IMR-90 (cell line): ENCODE results near the gene GPR132. TPM values are rescaled to one million over a fixed set of nuclear protein-coding genes. Genes with fewer than 3 reads are reported as not detected.

Experiments used
- ATAC-seq: fragments of 200-7000 bp; cut with Tn5 transposase; 2 replicates; pipeline ENCODE4 v1.9.1; 2020; ENCODE audit warnings: low read depth, mild to moderate bottlenecking, moderate library complexity
- BruUV-seq: library from RNA; stranded (reverse); fragments of 400-500 nt; replicated peaks from 2 replicates; lab custom pipeline; 2021; lab: Mats Ljungman, UMichigan
- CTCF ChIA-PET: fragments of 300-600 bp; formaldehyde crosslinking; extraction: SDS; loops from one replicate; lab custom pipeline; 2021; ENCODE audit warnings: antibody characterized with exemption; lab: Yijun Ruan, JAX
- POLR2A ChIA-PET: fragments of 300-600 bp; sonication (Branson Sonifier 250); formaldehyde crosslinking; loops from one replicate; lab custom pipeline; 2022; ENCODE audit warnings: antibody characterized with exemption; ENCODE audit not compliant: unreplicated experiment; lab: Charles Lee
- DNase-seq: peaks from one replicate; pipeline ENCODE4 v3.0.0; 2013
- H2AFZ ChIP-seq: replicated peaks from 2 replicates; pipeline ENCODE3; 2013; ENCODE audit warnings: low read length, mild to moderate bottlenecking; ENCODE audit not compliant: poor library complexity
- H2AK5ac ChIP-seq: 2 replicates; pipeline ENCODE4 v1.6.1; 2013; ENCODE audit warnings: low read depth, low read length, inconsistent platforms
- H2AK9ac ChIP-seq: replicated peaks from 2 replicates; pipeline ENCODE3; 2013; ENCODE audit warnings: mild to moderate bottlenecking, low read depth, low read length, moderate library complexity; ENCODE audit not compliant: poor library complexity
- H2BK120ac ChIP-seq: 2 replicates; pipeline ENCODE4 v1.6.1; 2013; ENCODE audit warnings: low read depth, low read length, inconsistent platforms
- H2BK15ac ChIP-seq: 3 replicates; pipeline ENCODE4 v1.6.1; 2013; ENCODE audit warnings: low read depth, low read length, inconsistent platforms
- H2BK20ac ChIP-seq: 2 replicates; pipeline ENCODE4 v1.6.1; 2013; ENCODE audit warnings: low read depth, mild to moderate bottlenecking, inconsistent platforms, low read length, moderate library complexity
- H2BK5ac ChIP-seq: 2 replicates; pipeline ENCODE4 v1.6.1; 2013; ENCODE audit warnings: mild to moderate bottlenecking, low read depth, low read length, inconsistent platforms; ENCODE audit not compliant: poor library complexity, severe bottlenecking
- H3K14ac ChIP-seq: replicated peaks from 2 replicates; pipeline ENCODE4 v1.6.1; 2013; ENCODE audit warnings: low read depth, low read length, inconsistent platforms
- H3K18ac ChIP-seq: 2 replicates; pipeline ENCODE4 v1.6.1; 2013; ENCODE audit warnings: low read depth, low read length, control low read depth
- H3K23ac ChIP-seq: 2 replicates; pipeline ENCODE4 v1.6.1; 2013; ENCODE audit warnings: low read depth, low read length, inconsistent platforms
- H3K27ac ChIP-seq: 2 replicates; pipeline ENCODE4 v1.5.1; 2013; ENCODE audit warnings: mild to moderate bottlenecking, control low read depth, low read length; ENCODE audit not compliant: insufficient read depth
- H3K27me3 ChIP-seq: 2 replicates; pipeline ENCODE4 v1.6.1; 2013; ENCODE audit warnings: low read length; ENCODE audit not compliant: control insufficient read depth, insufficient read depth
- H3K36me3 ChIP-seq: 2 replicates; pipeline ENCODE4 v1.6.1; 2013; ENCODE audit warnings: low read length, mixed read lengths; ENCODE audit not compliant: control insufficient read depth, insufficient read depth
- H3K4ac ChIP-seq: 2 replicates; pipeline ENCODE4 v1.6.1; 2013; ENCODE audit warnings: low read depth, low read length, inconsistent platforms
- H3K4me1 ChIP-seq: 2 replicates; pipeline ENCODE4 v1.6.1; 2013; ENCODE audit warnings: low read length, mixed read lengths; ENCODE audit not compliant: control insufficient read depth, insufficient read depth
- H3K4me2 ChIP-seq: 2 replicates; pipeline ENCODE4 v1.6.1; 2013; ENCODE audit warnings: low read depth, mild to moderate bottlenecking, control low read depth, low read length, moderate library complexity
- H3K4me3 ChIP-seq: 2 replicates; pipeline ENCODE4 v1.5.1; 2013; ENCODE audit warnings: low read depth, mild to moderate bottlenecking, control low read depth, low read length, moderate library complexity; ENCODE audit not compliant: insufficient read depth
- H3K56ac ChIP-seq: 2 replicates; pipeline ENCODE4 v1.6.1; 2013; ENCODE audit warnings: low read length, inconsistent platforms; ENCODE audit not compliant: insufficient read depth; ENCODE audit errors: extremely low read depth
- H3K79me1 ChIP-seq, 2 experiments: 2 replicates each; pipeline ENCODE4 v1.6.1; 2013; ENCODE audit warnings: low read length in 2 of 2, inconsistent platforms in 1 of 2, low read depth in 1 of 2
- H3K9ac ChIP-seq: 2 replicates; pipeline ENCODE4 v1.6.1; 2013; ENCODE audit warnings: low read depth, low read length, control low read depth
- H3K9me1 ChIP-seq: 2 replicates; pipeline ENCODE4 v1.6.1; 2013; ENCODE audit warnings: low read length, inconsistent platforms; ENCODE audit not compliant: insufficient read depth
- H3K9me3 ChIP-seq: 2 replicates; pipeline ENCODE4 v1.6.1; 2013; ENCODE audit warnings: low read length; ENCODE audit not compliant: control insufficient read depth, insufficient read depth
- H4K20me1 ChIP-seq: 2 replicates; pipeline ENCODE4 v1.6.1; 2013; ENCODE audit warnings: low read length, inconsistent platforms; ENCODE audit not compliant: insufficient read depth
- H4K5ac ChIP-seq: 2 replicates; pipeline ENCODE4 v1.6.1; 2013; ENCODE audit warnings: mild to moderate bottlenecking, low read depth, low read length, control low read depth
- H4K8ac ChIP-seq, 2 experiments: 2 replicates each; pipeline ENCODE4 v1.6.1; 2013; ENCODE audit warnings: low read depth in 2 of 2, low read length in 2 of 2, control low read depth in 1 of 2, inconsistent platforms in 1 of 2
- H4K91ac ChIP-seq: 2 replicates; pipeline ENCODE4 v1.6.1; 2013; ENCODE audit warnings: low read depth, low read length, inconsistent platforms; ENCODE audit not compliant: insufficient read depth
- CEBPB ChIP-seq: IDR thresholded peaks from 2 replicates; pipeline ENCODE4 v1.6.1; 2012; ENCODE audit warnings: low read depth, low read length, improper control_type of control experiment
- CTCF ChIP-seq: conservative IDR thresholded peaks from 2 replicates; pipeline ENCODE4 v1.5.1; 2012; ENCODE audit warnings: mild to moderate bottlenecking, low read depth, low read length, improper control_type of control experiment
- ELK1 ChIP-seq: fragments of 150-350 bp; IDR thresholded peaks from 2 replicates; pipeline ENCODE4 v1.6.1; 2016; ENCODE audit warnings: low read depth, mild to moderate bottlenecking, low read length, moderate library complexity, borderline replicate concordance
- MXI1 ChIP-seq: IDR thresholded peaks from 2 replicates; pipeline ENCODE4 v1.6.1; 2012; ENCODE audit warnings: low read depth, mild to moderate bottlenecking, low read length, moderate library complexity, borderline replicate concordance
- NFE2L2 ChIP-seq: fragments of 150-350 bp; IDR thresholded peaks from 2 replicates; pipeline ENCODE4 v1.6.1; 2016; ENCODE audit warnings: low read depth, mild to moderate bottlenecking, low read length
- POLR2A ChIP-seq: IDR thresholded peaks from 2 replicates; pipeline ENCODE4 v1.6.1; 2012; ENCODE audit warnings: mild to moderate bottlenecking, low read depth, low read length
- SMC3 ChIP-seq: fragments of 150-350 bp; IDR thresholded peaks from 2 replicates; pipeline ENCODE4 v1.6.1; 2016; ENCODE audit warnings: low read depth, mild to moderate bottlenecking, antibody characterized with exemption, low read length, moderate library complexity
- WGBS, 2 experiments: methylation state at CpG; one replicate each; pipeline versions ENCODE4 v1.1.5 to v1.1.7; 2013; ENCODE audit warnings: missing lambda C conversion rate in 2 of 2; ENCODE audit not compliant: insufficient read length in 1 of 2; ENCODE audit errors: extremely low coverage in 2 of 2; 5-methylcytosine and 5-hydroxymethylcytosine counted together
- dilution Hi-C: fragments of 300-500 bp; cut with HindIII; formaldehyde crosslinking; loops from one replicate; pipeline ENCODE4 v1.14.3; 2018; ENCODE audit warnings: low sequenced_read_pairs; ENCODE audit not compliant: unreplicated experiment
- in situ Hi-C: fragments of 300-500 bp; cut with MboI; formaldehyde crosslinking; loops from 3 replicates; pipeline ENCODE4 v1.14.3; 2019; ENCODE audit warnings: low sequenced_read_pairs, inconsistent platforms, mixed read lengths
- intact Hi-C: fragments of 100-400 bp; cut with micrococcal nuclease; formaldehyde crosslinking; loops from 2 replicates; pipeline ENCODE4 v1.10.0; 2022
- polyA plus RNA-seq, 3 experiments: library from polyadenylated mRNA; depleted of rRNA; stranded (reverse); fragments of >200 nt; gene quantifications; 2 replicates each; pipeline ENCODE4 v1.2.3, GENCODE V29; 2012; ENCODE audit warnings: low replicate concordance in 1 of 3
- total RNA-seq: library from RNA; depleted of rRNA; stranded (reverse); fragments of >200 nt; gene quantifications from 2 replicates; pipeline ENCODE4 v1.2.3, GENCODE V29; 2012

The GPR132 gene
- total and polyA plus RNA-seq, 2 of the 4 experiments (the other 2 are of a cell fraction) = under 0.01 to 0.10 TPM

- TF ChIP-seq CEBPB (no peak), CTCF (no peak), ELK1 (no peak), POLR2A (no peak), MXI1 (no peak), NFE2L2 (no peak), SMC3 (no peak)
- Histone ChIP-seq H3K4ac (no peak overlapping the region), H4K8ac (no peak overlapping the region), H3K4me1 (no peaks in the 10 kb centered on the region), H4K5ac (no peak overlapping the region), H3K9me1 (no peaks in the 10 kb centered on the region), H3K23ac (no peak overlapping the region), H3K9me3 (no peaks in the 10 kb centered on the region; the same call in 1 of the 2 replicates), H2AFZ (no peak overlapping the region), H3K14ac (no peak overlapping the region), H2AK5ac (no peak overlapping the region), H2BK120ac (no peak overlapping the region), H3K27me3 (peaks cover 10% of the 10 kb centered on the region), H2BK20ac (no peak overlapping the region), H4K91ac (no peak overlapping the region), H2BK15ac (no peak overlapping the region), H3K36me3 (no peaks in the 10 kb centered on the region), H3K27ac (no peak overlapping the region), H3K9ac (no peak overlapping the region), H2AK9ac (no peak overlapping the region), H3K56ac (no peak overlapping the region), H3K18ac (no peak overlapping the region), H3K4me2 (no peak overlapping the region), H3K4me3 (no peak overlapping the region), H2BK5ac (no peak overlapping the region), H3K79me1 (no peaks in the 10 kb centered on the region), H4K20me1 (no peaks in the 10 kb centered on the region)
- 88% methylated on average over 14 of the region's 17 CpGs; no CpG with 5 or more reads in 1 of the 2 experiments for WGBS, 2 experiments
- no peak for DNase-seq
- intact Hi-C loops = no loop called here
- in situ Hi-C loops = no loop called here
- ChIA-PET CTCF (interaction anchor here (0.6 kb wide), 1 partner anchor 69 kb away, joined by 3 read pairs; no protein-coding TSS in a partner anchor), POLR2A (no interaction called here)
- ATAC-seq = no peak
- BruUV-seq = no TSS peak
- dilution Hi-C loops = no loop called here
Measured at GRCh38 chr14:105042813-105043212, 22.4 kb downstream of the GPR132 start.
